HepG2 (cell line): ENCODE data around the gene CFAP97D1. TPM values are rescaled to one million over a fixed set of nuclear protein-coding genes. Genes with fewer than 3 reads are reported as not detected.
A peak's percentile ranks its signal among the peaks of the same experiment; 100 is the strongest.

Experiments used
- ATAD3A ChIP-seq: sonication (generic); formaldehyde crosslinking; IDR thresholded peaks from 2 replicates; pipeline ENCODE4 v1.4.0; 2020; ENCODE audit warnings: missing genetic modification reagents
- CEBPB ChIP-seq: IDR thresholded peaks from 2 replicates; pipeline ENCODE4 v1.6.1; 2011; ENCODE audit warnings: low read depth, low read length, improper control_type of control experiment, borderline replicate concordance
- CHCHD3 ChIP-seq: sonication (generic); formaldehyde crosslinking; IDR thresholded peaks from 2 replicates; pipeline ENCODE4 v1.8.0; 2022; ENCODE audit warnings: mild to moderate bottlenecking, missing genetic modification reagents, moderate library complexity
- CSRNP1 ChIP-seq: sonication (generic); formaldehyde crosslinking; IDR thresholded peaks from 2 replicates; pipeline ENCODE4 v1.8.1; 2023; ENCODE audit warnings: mild to moderate bottlenecking, missing genetic modification reagents
- ETV5 ChIP-seq: IDR thresholded peaks from 2 replicates; pipeline ENCODE4 v1.6.1; 2018; ENCODE audit warnings: missing biosample characterization, missing genetic modification reagents, inconsistent platforms, borderline replicate concordance
- GATAD1 ChIP-seq: IDR thresholded peaks from 2 replicates; pipeline ENCODE4 v1.6.1; 2016; ENCODE audit warnings: missing genetic modification reagents, missing compliant biosample characterization
- GFI1 ChIP-seq: sonication (generic); formaldehyde crosslinking; IDR thresholded peaks from 2 replicates; pipeline ENCODE4 v1.5.0; 2020; ENCODE audit warnings: missing genetic modification reagents, mild to moderate bottlenecking, borderline replicate concordance
- HOXA5 ChIP-seq: sonication (generic); formaldehyde crosslinking; IDR thresholded peaks from 2 replicates; pipeline ENCODE4 v1.4.0; 2020; ENCODE audit warnings: missing genetic modification reagents
- KAT8 ChIP-seq: IDR thresholded peaks from 2 replicates; pipeline ENCODE4 v1.6.1; 2016; ENCODE audit warnings: missing genetic modification reagents, missing compliant biosample characterization
- NCOA5 ChIP-seq: sonication (generic); formaldehyde crosslinking; IDR thresholded peaks from 2 replicates; pipeline ENCODE4 v1.4.0; 2020; ENCODE audit warnings: missing genetic modification reagents
- PRPF4 ChIP-seq: fragments of 200-400 bp; formaldehyde crosslinking; IDR thresholded peaks from 2 replicates; pipeline ENCODE4 v1.6.1; 2016; ENCODE audit warnings: low read length, low read depth; ENCODE audit not compliant: poor library complexity, severe bottlenecking
- RELA ChIP-seq: sonication (generic); formaldehyde crosslinking; IDR thresholded peaks from 2 replicates; pipeline ENCODE4 v1.4.0; 2020; ENCODE audit warnings: missing genetic modification reagents
- RFX1 ChIP-seq: fragments of 450-650 bp; IDR thresholded peaks from 2 replicates; pipeline ENCODE4 v1.6.1; 2017
- RFX3 ChIP-seq: IDR thresholded peaks from 2 replicates; pipeline ENCODE4 v1.6.1; 2016; ENCODE audit warnings: missing biosample characterization, missing genetic modification reagents
- RORA ChIP-seq: sonication (generic); formaldehyde crosslinking; IDR thresholded peaks from 2 replicates; pipeline ENCODE4 v1.5.0; 2020; ENCODE audit warnings: mild to moderate bottlenecking, missing genetic modification reagents, moderate library complexity
- STAT5B ChIP-seq: sonication (generic); formaldehyde crosslinking; IDR thresholded peaks from 2 replicates; pipeline ENCODE4 v1.4.0; 2020; ENCODE audit warnings: missing genetic modification reagents
- ZNF484 ChIP-seq: sonication (generic); formaldehyde crosslinking; IDR thresholded peaks from 2 replicates; pipeline ENCODE4 v1.5.1; 2020; ENCODE audit warnings: mild to moderate bottlenecking, low read depth, missing genetic modification reagents, borderline replicate concordance
- ZNF503 ChIP-seq: sonication (generic); formaldehyde crosslinking; IDR thresholded peaks from 2 replicates; pipeline ENCODE4 v1.4.0; 2020; ENCODE audit warnings: missing genetic modification reagents
- ZNF552 ChIP-seq: sonication (generic); formaldehyde crosslinking; IDR thresholded peaks from 2 replicates; pipeline ENCODE4 v1.9.0; 2022; ENCODE audit warnings: missing genetic modification reagents, mild to moderate bottlenecking, borderline replicate concordance
- ZNF567 ChIP-seq: sonication (generic); formaldehyde crosslinking; IDR thresholded peaks from 2 replicates; pipeline ENCODE4 v1.8.1; 2023; ENCODE audit warnings: mild to moderate bottlenecking, missing genetic modification reagents, borderline replicate concordance
- polyA plus RNA-seq, 8 experiments: library from polyadenylated mRNA; depleted of rRNA in 3 of 8; stranded (reverse) in 7 of 8; unstranded in 1 of 8; fragments of >200 nt; fragmentation: Illumina TruSeq in 4 of 8; extraction: Trizol in 4 of 8; gene quantifications; 2 replicates each; pipeline versions ENCODE4 v1.2.1 to v1.2.3, GENCODE V29; 2011 to 2016; ENCODE audit warnings: low read depth in 4 of 8, missing spikeins in 1 of 8, mixed read lengths in 1 of 8; ENCODE audit not compliant: insufficient read depth in 1 of 8
- total RNA-seq, 5 experiments: library from RNA; depleted of rRNA; stranded (reverse); fragments of >200 nt; fragmentation: Illumina TruSeq; extraction: Trizol; gene quantifications; 2 replicates each; pipeline ENCODE4 v1.2.3, GENCODE V29; 2016; ENCODE audit warnings: low read depth in 1 of 5
- TF ChIP-seq, protein P1 (sequence below): sonication (generic); formaldehyde crosslinking; IDR thresholded peaks from 2 replicates; pipeline ENCODE4 v1.4.0; 2020; ENCODE audit warnings: missing genetic modification reagents
- TF ChIP-seq, protein P2 (sequence below): sonication (generic); formaldehyde crosslinking; IDR thresholded peaks from 2 replicates; pipeline ENCODE4 v1.4.0; 2020; ENCODE audit warnings: mild to moderate bottlenecking, missing genetic modification reagents
- TF ChIP-seq, protein P3 (sequence below): sonication (generic); formaldehyde crosslinking; IDR thresholded peaks from 2 replicates; pipeline ENCODE4 v1.5.1; 2020; ENCODE audit warnings: missing genetic modification reagents, mild to moderate bottlenecking, borderline replicate concordance

Gene CFAP97D1
- total and polyA plus RNA-seq, 2 of the 13 experiments (the other 11 are each of a cell fraction or from before 2014, with no cell fraction given): 0.02 TPM; not detected in 1

DNA sequence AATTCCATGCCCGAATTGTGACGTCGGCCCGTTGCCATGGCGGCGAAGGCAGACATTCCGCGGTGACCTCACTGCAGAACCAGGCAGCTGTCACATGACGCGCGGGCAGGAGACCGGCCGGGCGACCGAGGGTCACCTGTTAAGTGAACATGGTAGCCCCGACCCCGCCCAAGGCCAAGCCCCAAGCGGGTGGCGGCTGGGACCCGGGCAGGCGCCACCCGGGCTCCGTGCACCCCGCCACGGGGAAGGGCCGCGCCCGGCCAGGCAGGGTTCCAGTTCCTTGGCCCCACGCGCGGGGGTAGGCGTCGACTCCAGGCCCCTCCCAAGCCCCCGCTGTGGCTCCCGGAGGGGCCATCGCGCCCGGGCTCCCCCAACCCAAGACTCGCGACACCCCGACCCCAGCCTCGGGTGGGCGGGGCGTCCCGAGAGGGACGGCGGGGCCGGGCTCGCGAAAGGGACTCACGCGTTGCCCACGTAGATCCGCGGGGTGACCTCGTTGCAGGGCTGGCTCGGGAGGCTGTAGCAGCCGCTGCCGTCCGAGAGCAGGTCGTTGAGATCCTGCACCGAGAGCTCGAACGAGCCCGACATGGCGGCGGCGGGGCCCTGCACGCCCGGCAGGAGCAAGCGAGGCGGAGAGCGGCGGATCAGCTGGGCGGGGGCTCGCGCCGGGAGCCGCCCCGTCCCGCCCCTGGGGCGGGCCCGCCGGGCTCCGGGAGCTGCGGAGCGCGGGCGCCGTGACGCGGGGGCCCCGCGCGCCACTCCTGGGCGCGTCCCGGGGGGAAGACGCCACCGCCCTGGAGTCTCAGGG lies 1.7 kb upstream of the CFAP97D1 start, which contains the start of gene DUSP3 (continued):
- TF ChIP-seq, protein P1, sequence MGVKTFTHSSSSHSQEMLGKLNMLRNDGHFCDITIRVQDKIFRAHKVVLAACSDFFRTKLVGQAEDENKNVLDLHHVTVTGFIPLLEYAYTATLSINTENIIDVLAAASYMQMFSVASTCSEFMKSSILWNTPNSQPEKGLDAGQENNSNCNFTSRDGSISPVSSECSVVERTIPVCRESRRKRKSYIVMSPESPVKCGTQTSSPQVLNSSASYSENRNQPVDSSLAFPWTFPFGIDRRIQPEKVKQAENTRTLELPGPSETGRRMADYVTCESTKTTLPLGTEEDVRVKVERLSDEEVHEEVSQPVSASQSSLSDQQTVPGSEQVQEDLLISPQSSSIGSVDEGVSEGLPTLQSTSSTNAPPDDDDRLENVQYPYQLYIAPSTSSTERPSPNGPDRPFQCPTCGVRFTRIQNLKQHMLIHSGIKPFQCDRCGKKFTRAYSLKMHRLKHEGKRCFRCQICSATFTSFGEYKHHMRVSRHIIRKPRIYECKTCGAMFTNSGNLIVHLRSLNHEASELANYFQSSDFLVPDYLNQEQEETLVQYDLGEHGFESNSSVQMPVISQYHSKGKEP (CRISPR knock-in tag): peak; percentile 41; the same call in 1 of the 2 replicates
- TF ChIP-seq ZNF567 (CRISPR knock-in tag) (peak; percentile 78; the same call in 1 of the 2 replicates), ATAD3A (CRISPR knock-in tag) (no peak), CHCHD3 (CRISPR knock-in tag) (no peak; the same call in 1 of the 2 replicates), GATAD1 (CRISPR knock-in tag) (no peak; the same call in none of the 2 replicates), HOXA5 (CRISPR knock-in tag) (peak; percentile 87), NCOA5 (CRISPR knock-in tag) (no peak), RFX1 (peak; percentile 95), RFX3 (CRISPR knock-in tag) (peak; percentile 96), RORA (CRISPR knock-in tag) (no peak), STAT5B (no peak; the same call in 1 of the 2 replicates), ETV5 (CRISPR knock-in tag) (no peak), ZNF503 (CRISPR knock-in tag) (0 out of 2 replicates have a peak, but pooled peaks have one; percentile 17), CEBPB (no peak), PRPF4 (peak; percentile 0), RELA (CRISPR knock-in tag) (peak; percentile 69; the same call in 1 of the 2 replicates), ZNF484 (CRISPR knock-in tag) (0 out of 2 replicates have a peak, but pooled peaks have one; percentile 77), GFI1 (CRISPR knock-in tag) (peak; percentile 59; the same call in 1 of the 2 replicates), CSRNP1 (CRISPR knock-in tag) (peak; percentile 18; the same call in 1 of the 2 replicates), KAT8 (peak; percentile 63), ZNF552 (CRISPR knock-in tag) (peak; percentile 74; the same call in 1 of the 2 replicates)
- TF ChIP-seq, protein P2, sequence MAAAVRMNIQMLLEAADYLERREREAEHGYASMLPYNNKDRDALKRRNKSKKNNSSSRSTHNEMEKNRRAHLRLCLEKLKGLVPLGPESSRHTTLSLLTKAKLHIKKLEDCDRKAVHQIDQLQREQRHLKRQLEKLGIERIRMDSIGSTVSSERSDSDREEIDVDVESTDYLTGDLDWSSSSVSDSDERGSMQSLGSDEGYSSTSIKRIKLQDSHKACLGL: 0 out of 2 replicates have a peak, but pooled peaks have one; percentile 79
- TF ChIP-seq, protein P3, sequence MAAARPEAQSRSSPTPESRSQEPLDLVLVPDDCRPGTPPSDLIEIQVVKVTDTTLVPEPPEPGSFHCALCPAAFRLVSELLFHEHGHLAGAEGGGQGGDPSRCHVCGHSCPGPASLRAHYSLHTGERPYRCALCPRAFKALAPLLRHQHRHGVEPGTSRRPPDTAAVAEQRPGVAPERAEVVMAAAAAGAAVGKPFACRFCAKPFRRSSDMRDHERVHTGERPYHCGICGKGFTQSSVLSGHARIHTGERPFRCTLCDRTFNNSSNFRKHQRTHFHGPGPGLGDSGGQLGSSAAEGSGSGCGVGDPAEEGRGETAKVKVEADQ: no peak; the same call in 1 of the 2 replicates
